ENCODE measurements around the gene EOMES. TPM values are rescaled to one million over a fixed set of nuclear protein-coding genes. Genes with fewer than 3 reads are reported as not detected.
"Not testable (repeated sequence)": the region's sequence is repeated elsewhere in the genome, so short reads cannot be mapped to it uniquely, and the experiment has no call there.

Gene EOMES
- 10 to 100 TPM; 37.1 to 37.2 TPM for total RNA-seq
- polyA plus RNA-seq: 188 TPM

DNA sequence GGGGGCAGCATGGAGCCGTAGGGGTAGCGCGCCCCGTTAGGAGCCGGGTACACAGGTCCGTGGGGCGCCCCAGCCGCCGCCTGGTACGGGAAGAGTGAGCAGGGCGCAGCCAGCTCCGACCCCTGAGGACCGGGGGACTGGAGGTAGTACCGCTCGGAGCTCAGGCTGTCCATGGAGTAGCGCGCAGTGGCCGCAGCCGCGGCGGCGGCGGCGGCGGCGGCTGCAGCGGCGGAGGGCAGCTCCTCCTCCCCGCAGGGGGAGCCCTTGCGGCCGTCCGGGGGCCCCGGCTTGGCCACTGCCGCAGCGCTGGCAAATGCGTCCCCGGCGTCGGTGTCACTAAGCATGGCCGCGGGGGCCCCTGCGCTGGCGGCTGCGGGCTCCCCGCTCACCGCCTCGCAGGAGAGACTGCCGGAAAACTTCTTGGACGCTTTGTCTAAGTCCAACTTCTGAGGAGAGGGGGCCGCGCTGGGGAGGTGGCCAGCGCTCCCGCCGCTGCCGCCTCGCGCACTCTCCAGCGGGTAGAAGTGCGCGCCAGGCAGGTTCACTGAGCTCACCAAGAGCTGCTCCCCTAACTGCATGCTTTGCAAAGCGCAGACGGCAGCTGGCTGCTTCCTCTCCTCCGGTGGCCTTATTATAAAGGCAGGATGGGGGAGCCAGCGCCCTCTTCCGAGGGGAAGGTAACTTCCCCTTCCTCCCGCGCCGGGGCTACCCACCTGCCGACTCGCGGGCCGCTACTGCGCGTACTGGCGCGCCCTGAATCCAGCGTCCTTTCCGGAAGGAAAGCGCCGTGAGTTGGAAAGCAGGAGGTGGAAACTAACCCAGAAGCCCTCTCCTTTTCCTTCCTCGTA, at the start of gene EOMES:
TSS of gene EOMES (minus strand) at position 607 of the 848 bp plus-strand sequence. CDS start at position 578, 29 bp downstream.
- CTCF ChIA-PET: interaction anchor here (0.6 to 7.4 kb wide), 66 partner anchors 9 to 627 kb away, joined by 3 to 85 read pairs (median 4); partner anchors contain the start of genes AZI2, CMC1 and ZCWPW2

DNA sequence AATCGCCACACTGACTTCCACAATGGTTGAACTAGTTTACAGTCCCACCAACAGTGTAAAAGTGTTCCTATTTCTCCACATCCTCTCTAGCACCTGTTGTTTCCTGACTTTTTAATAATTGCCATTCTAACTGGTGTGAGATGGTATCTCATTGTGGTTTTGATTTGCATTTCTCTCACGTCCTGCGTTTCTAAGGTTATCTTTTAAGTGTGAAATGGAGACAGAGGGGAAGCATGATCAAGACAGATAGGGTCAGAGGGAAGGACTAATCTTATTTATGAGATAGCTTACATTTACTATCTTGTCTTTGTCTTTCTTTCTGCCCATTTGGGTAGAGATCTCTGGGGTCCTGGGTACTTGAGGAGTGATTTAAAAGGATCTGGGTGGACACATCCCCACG, 48.3 kb upstream of the EOMES start:
- CTCF ChIA-PET; H3K4me3 ChIP-seq (ENCODE audit: low read length); H3K27me3 Mint-ChIP-seq; H3K4me1 ChIP-seq (ENCODE audit: insufficient read depth, low read length); H3K36me3 ChIP-seq (ENCODE audit: insufficient read depth, low read length); H3K27me3 ChIP-seq (ENCODE audit: insufficient read depth, low read length, poor library complexity, severe bottlenecking); H3K9me3 ChIP-seq (ENCODE audit: low read length); H3K36me3 Mint-ChIP-seq; H3K27ac ChIP-seq (ENCODE audit: low read depth, low read length); H3K9me3 Mint-ChIP-seq; POLR2A ChIA-PET: not testable (repeated sequence)
- Mint-ChIP-seq H3K4me3 (peak overlapping the region in 5 of 7 donors; percentile 1 to 15 (median 8)), H3K27ac (peak overlapping the region in 5 of 8 donors; percentile 0 to 57 (median 28)), H3K4me1 (peaks cover 12 to 21% (median 20%) of the 10 kb centered on the region in 3 donors)
- DNase-seq: peak in 1 of 5 donors; percentile 17

More for the DNA sequence above, at the start of gene EOMES:
- H3K4me1 ChIP-seq (ENCODE audit: insufficient read depth, low read length): peaks cover 25% of the 10 kb centered on the region
- Mint-ChIP-seq H3K36me3 (peaks cover 15 to 50% (median 16%) of the 10 kb centered on the region in 3 donors), H3K9me3 (no peaks in the 10 kb centered on the region), H3K4me3 (peak within 1 kb of the TSS; percentile 95 to 100 (median 99)), H3K27ac (peak within 1 kb of the TSS; percentile 77 to 98 (median 94)), H3K4me1 (peaks cover 46 to 57% (median 50%) of the 10 kb centered on the region in 3 donors), H3K27me3 (peaks cover 29 to 38% of the 10 kb centered on the region in 2 donors)
- no peaks in the 10 kb centered on the region for H3K9me3 ChIP-seq (ENCODE audit: low read length)
- peaks cover 6% of the 10 kb centered on the region for H3K36me3 ChIP-seq (ENCODE audit: insufficient read depth, low read length)
- peak; percentile 68 to 90 (median 78) for DNase-seq
- peak within 1 kb of the TSS; percentile 64 for H3K27ac ChIP-seq (ENCODE audit: low read depth, low read length)
- POLR2A ChIA-PET: interaction anchor here (0.5 to 5.0 kb wide), 11 partner anchors 10 to 606 kb away, joined by 3 to 59 read pairs (median 5); no protein-coding TSS in a partner anchor
- H3K4me3 ChIP-seq (ENCODE audit: low read length): peak within 1 kb of the TSS; percentile 73
- peaks cover 22% of the 10 kb centered on the region for H3K27me3 ChIP-seq (ENCODE audit: insufficient read depth, low read length, poor library complexity, severe bottlenecking)

DNA sequence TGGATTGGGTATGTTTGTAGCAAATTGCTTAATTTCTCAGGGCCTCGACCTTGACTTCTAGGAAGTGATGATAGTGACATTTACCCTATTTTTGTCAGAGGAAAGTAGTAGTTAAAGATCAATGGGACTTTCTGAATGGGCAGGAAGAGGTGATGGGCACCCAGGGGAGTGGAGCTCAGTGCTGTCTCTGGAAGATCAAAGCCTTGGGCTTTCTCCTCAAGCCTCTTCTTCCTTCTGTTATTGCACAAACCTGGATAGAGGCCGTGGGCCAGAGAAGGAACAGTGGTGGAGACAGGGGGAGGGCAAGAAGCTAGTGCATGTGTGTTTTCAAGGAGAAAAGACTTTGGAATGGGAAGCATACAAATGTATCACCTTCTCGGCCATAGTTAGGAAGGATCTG, 44.9 kb upstream of the EOMES start:
- no peaks in the 10 kb centered on the region for H3K9me3 ChIP-seq (ENCODE audit: low read length)
- H3K27ac Mint-ChIP-seq: peak overlapping the region in 1 of 8 donors; percentile 25
- H3K9me3 Mint-ChIP-seq: no peaks in the 10 kb centered on the region
- H3K4me1 Mint-ChIP-seq: peaks cover 12 to 21% (median 20%) of the 10 kb centered on the region in 3 donors
- H3K27me3 ChIP-seq (ENCODE audit: insufficient read depth, low read length, poor library complexity, severe bottlenecking): no peaks in the 10 kb centered on the region
- peaks cover 4% of the 10 kb centered on the region for H3K4me1 ChIP-seq (ENCODE audit: insufficient read depth, low read length)
- H3K36me3 ChIP-seq (ENCODE audit: insufficient read depth, low read length): no peaks in the 10 kb centered on the region
- CTCF ChIA-PET: interaction anchor here (0.7 to 1.5 kb wide), 2 partner anchors 9 to 14 kb away, joined by 3 read pairs; no protein-coding TSS in a partner anchor
- H3K4me3 Mint-ChIP-seq: no peak overlapping the region
- no peak overlapping the region for H3K27ac ChIP-seq (ENCODE audit: low read depth, low read length)
- H3K36me3 Mint-ChIP-seq: no peaks in the 10 kb centered on the region
- DNase-seq: no peak
- POLR2A ChIA-PET: no interaction called here
- peaks cover 0 to 2% of the 10 kb centered on the region in 2 donors for H3K27me3 Mint-ChIP-seq
- no peak overlapping the region for H3K4me3 ChIP-seq (ENCODE audit: low read length)

DNA sequence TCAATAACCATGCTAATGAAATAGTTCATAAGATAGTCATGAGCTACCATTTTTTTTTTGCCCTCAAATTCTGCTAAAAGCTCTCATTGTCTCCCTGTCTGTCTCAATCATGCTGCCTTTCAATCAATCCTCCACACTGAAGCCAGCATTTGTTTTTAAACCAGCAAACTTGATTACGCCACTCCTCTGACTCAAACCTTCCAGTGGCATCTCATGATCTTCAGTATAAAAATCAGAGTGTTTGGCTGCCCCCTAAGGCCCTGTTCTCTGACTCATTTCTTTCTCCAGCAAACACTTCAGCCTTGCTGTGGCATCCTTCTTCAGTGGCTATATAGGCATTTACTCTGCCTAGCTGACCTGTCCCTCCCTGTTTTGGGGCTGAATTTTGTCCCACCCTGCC, 36.0 kb upstream of the EOMES start:
- Mint-ChIP-seq H3K27me3 (no peaks in the 10 kb centered on the region), H3K4me3 (no peak overlapping the region), H3K36me3 (peaks cover 0 to 1% (median under 1%) of the 10 kb centered on the region in 3 donors), H3K27ac (peak overlapping the region in 1 of 8 donors; percentile 2), H3K9me3 (peaks cover 0 to under 1% (median 0%) of the 10 kb centered on the region in 5 donors), H3K4me1 (peaks cover 2 to 3% (median 2%) of the 10 kb centered on the region in 3 donors)
- POLR2A ChIA-PET: no interaction called here
- DNase-seq: no peak
- Histone ChIP-seq H3K27ac (ENCODE audit: low read depth, low read length) (no peak overlapping the region), H3K4me3 (ENCODE audit: low read length) (no peak overlapping the region), H3K4me1 (ENCODE audit: insufficient read depth, low read length) (no peaks in the 10 kb centered on the region), H3K27me3 (ENCODE audit: insufficient read depth, low read length, poor library complexity, severe bottlenecking) (no peaks in the 10 kb centered on the region), H3K9me3 (ENCODE audit: low read length) (no peaks in the 10 kb centered on the region), H3K36me3 (ENCODE audit: insufficient read depth, low read length) (no peaks in the 10 kb centered on the region)
- CTCF ChIA-PET: interaction anchor here (0.9 to 1.5 kb wide), 2 partner anchors 10 to 45 kb away, joined by 3 read pairs; no protein-coding TSS in a partner anchor

DNA sequence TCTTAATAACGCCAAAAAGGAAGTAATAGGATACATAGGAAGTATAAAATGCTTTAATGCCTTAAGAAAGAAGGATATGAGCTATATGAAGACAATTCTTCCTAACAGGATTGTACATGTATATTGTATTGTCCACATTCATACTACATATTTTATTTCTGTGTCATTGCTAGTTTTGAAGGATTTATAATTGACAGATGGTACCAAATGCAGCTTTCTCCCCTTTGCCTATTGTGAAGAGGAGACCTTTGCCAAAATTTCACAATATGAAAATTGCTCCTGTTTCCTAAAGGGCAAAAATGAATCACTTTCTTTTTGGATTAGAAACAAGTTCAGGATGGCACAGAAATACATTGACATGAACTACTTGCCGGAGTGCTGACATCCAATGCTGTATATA, 34.8 kb upstream of the EOMES start:
- Mint-ChIP-seq H3K36me3 (peaks cover 0 to 3% (median 2%) of the 10 kb centered on the region in 3 donors), H3K4me3 (no peak overlapping the region), H3K4me1 (peaks cover 10 to 12% (median 10%) of the 10 kb centered on the region in 3 donors), H3K27ac (no peak overlapping the region), H3K9me3 (peaks cover 0 to 4% (median under 1%) of the 10 kb centered on the region in 5 donors), H3K27me3 (no peaks in the 10 kb centered on the region)
- ChIA-PET POLR2A (interaction anchor here (0.7 kb wide), 1 partner anchor 35 kb away, joined by 4 read pairs; the partner anchor contains the start of gene EOMES), CTCF (interaction anchor here (1.5 kb wide), 1 partner anchor 44 kb away, joined by 3 read pairs; no protein-coding TSS in a partner anchor)
- H3K27me3 ChIP-seq (ENCODE audit: insufficient read depth, low read length, poor library complexity, severe bottlenecking): no peaks in the 10 kb centered on the region
- no peaks in the 10 kb centered on the region for H3K4me1 ChIP-seq (ENCODE audit: insufficient read depth, low read length)
- H3K9me3 ChIP-seq (ENCODE audit: low read length): no peaks in the 10 kb centered on the region
- no peak overlapping the region for H3K27ac ChIP-seq (ENCODE audit: low read depth, low read length)
- no peak overlapping the region for H3K4me3 ChIP-seq (ENCODE audit: low read length)
- DNase-seq: no peak
- H3K36me3 ChIP-seq (ENCODE audit: insufficient read depth, low read length): no peaks in the 10 kb centered on the region

DNA sequence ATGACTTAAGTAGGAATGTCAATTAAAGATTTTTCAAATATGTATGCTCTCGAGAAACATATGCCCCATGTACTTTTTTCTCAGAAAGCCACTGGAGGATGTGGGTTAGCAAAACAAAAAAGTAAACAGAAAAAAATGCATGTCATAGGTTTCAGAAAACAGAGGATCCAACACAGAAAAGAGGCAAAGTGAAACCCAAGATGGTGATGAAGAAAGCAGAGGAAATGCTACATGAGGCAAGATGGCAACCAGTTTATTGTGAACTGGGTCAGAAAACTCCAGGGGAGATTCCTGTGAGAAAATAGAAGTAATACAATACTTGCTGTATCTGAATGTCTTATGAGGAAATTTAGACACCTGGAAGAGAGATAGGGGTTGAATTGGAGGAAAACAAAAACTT, 30.8 kb upstream of the EOMES start:
- H3K27me3 Mint-ChIP-seq: no peaks in the 10 kb centered on the region
- H3K4me3 Mint-ChIP-seq: peak overlapping the region in 1 of 7 donors; percentile 1
- Histone ChIP-seq H3K27ac (ENCODE audit: low read depth, low read length) (no peak overlapping the region), H3K9me3 (ENCODE audit: low read length) (no peaks in the 10 kb centered on the region), H3K4me1 (ENCODE audit: insufficient read depth, low read length) (no peaks in the 10 kb centered on the region), H3K36me3 (ENCODE audit: insufficient read depth, low read length) (no peaks in the 10 kb centered on the region), H3K27me3 (ENCODE audit: insufficient read depth, low read length, poor library complexity, severe bottlenecking) (no peaks in the 10 kb centered on the region), H3K4me3 (ENCODE audit: low read length) (no peak overlapping the region)
- H3K9me3 Mint-ChIP-seq: peaks cover 0 to 6% (median 2%) of the 10 kb centered on the region in 5 donors
- peaks cover 19 to 26% (median 23%) of the 10 kb centered on the region in 3 donors for H3K4me1 Mint-ChIP-seq
- ChIA-PET POLR2A (no interaction called here), CTCF (no interaction called here)
- DNase-seq: peak in 1 of 5 donors; percentile 26
- H3K27ac Mint-ChIP-seq: peak overlapping the region in 7 of 8 donors; percentile 2 to 95 (median 49)
- peaks cover 0 to 17% (median 2%) of the 10 kb centered on the region in 3 donors for H3K36me3 Mint-ChIP-seq

DNA sequence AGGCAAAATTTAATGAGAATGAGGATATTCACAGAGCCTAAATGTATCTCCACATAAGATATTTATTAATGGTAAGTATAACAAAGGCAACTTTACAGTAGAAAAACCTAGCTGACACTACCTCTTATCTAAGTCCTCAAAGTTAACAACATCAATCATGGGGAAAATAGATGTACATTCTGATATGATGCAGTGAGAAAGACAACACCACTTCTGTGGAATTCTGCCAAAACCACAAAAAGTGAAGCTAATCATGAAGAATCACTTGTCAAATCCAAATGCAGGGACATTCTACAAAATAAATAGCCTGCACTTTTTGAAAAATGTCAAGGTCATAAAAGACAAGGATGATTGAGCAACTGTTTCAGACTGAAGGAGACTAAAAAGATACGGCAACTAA, 27.5 kb upstream of the EOMES start:
- peak overlapping the region in 1 of 8 donors; percentile 30 for H3K27ac Mint-ChIP-seq
- H3K36me3 ChIP-seq (ENCODE audit: insufficient read depth, low read length): no peaks in the 10 kb centered on the region
- peaks cover 0 to 17% (median 2%) of the 10 kb centered on the region in 3 donors for H3K36me3 Mint-ChIP-seq
- no peak overlapping the region for H3K4me3 ChIP-seq (ENCODE audit: low read length)
- ChIA-PET CTCF (no interaction called here), POLR2A (no interaction called here)
- H3K27ac ChIP-seq (ENCODE audit: low read depth, low read length): no peak overlapping the region
- no peak for DNase-seq
- peaks cover 19 to 26% (median 23%) of the 10 kb centered on the region in 3 donors for H3K4me1 Mint-ChIP-seq
- H3K9me3 Mint-ChIP-seq: peaks cover 0 to 6% (median 2%) of the 10 kb centered on the region in 5 donors
- H3K9me3 ChIP-seq (ENCODE audit: low read length): no peaks in the 10 kb centered on the region
- H3K4me3 Mint-ChIP-seq: no peak overlapping the region
- H3K4me1 ChIP-seq (ENCODE audit: insufficient read depth, low read length): no peaks in the 10 kb centered on the region
- H3K27me3 Mint-ChIP-seq: no peaks in the 10 kb centered on the region
- H3K27me3 ChIP-seq (ENCODE audit: insufficient read depth, low read length, poor library complexity, severe bottlenecking): no peaks in the 10 kb centered on the region

DNA sequence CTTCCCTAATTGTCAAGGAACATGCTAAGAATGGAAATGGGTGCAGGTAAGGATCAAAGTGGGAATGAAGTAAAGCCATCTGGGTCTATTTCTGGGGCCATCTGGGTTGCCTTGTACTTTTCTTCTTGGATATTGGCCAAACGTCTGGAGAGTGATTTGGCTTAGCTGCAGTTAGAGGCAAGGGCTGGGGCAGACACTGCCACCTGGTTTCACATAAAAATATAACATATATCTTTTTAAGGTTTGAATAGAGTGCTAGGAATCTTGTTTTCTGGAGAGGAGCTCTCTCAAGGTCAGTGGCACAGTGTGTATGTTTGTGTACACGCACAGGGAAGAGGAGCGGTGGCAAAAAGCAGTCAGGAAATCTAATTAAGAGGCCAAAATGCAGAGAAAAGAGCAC, 24.7 kb upstream of the EOMES start:
- Histone ChIP-seq H3K9me3 (ENCODE audit: low read length) (no peaks in the 10 kb centered on the region), H3K4me1 (ENCODE audit: insufficient read depth, low read length) (no peaks in the 10 kb centered on the region), H3K27ac (ENCODE audit: low read depth, low read length) (no peak overlapping the region), H3K27me3 (ENCODE audit: insufficient read depth, low read length, poor library complexity, severe bottlenecking) (no peaks in the 10 kb centered on the region), H3K36me3 (ENCODE audit: insufficient read depth, low read length) (no peaks in the 10 kb centered on the region), H3K4me3 (ENCODE audit: low read length) (no peak overlapping the region)
- Mint-ChIP-seq H3K27ac (no peak overlapping the region), H3K27me3 (peaks cover 0 to 3% of the 10 kb centered on the region in 2 donors), H3K36me3 (peaks cover 0 to 23% (median 0%) of the 10 kb centered on the region in 3 donors), H3K9me3 (peaks cover 0 to 6% (median 2%) of the 10 kb centered on the region in 5 donors), H3K4me1 (peaks cover 9 to 16% (median 11%) of the 10 kb centered on the region in 3 donors), H3K4me3 (no peak overlapping the region)
- POLR2A ChIA-PET: no interaction called here
- CTCF ChIA-PET: no interaction called here
- no peak for DNase-seq

Data from CD8-positive, alpha-beta memory T cell (primary cell).